G401.6 (cell line): ENCODE measurements around the gene HOXA3.

ENCODE experiments used
- FAIRE-seq: peaks from 2 replicates; lab custom pipeline; 2012; peaks lifted over from hg19 to GRCh38; lab: Jason Lieb, UNC

The HOXA3 gene

GRCh38 chr7:27151931-27152815, at the start of gene HOXA3:
TSS of gene HOXA3 (minus strand) at chr7:27152583. CDS start at chr7:27110640, 41,943 bp downstream.
- FAIRE-seq = peak; percentile 98

GRCh38 chr7:27201580-27202017, 49.2 kb upstream of the HOXA3 start:
- no peak for FAIRE-seq

- no peak for FAIRE-seq
These were observed 48.6 kb upstream of the HOXA3 start for GRCh38 chr7:27200761-27201579.

GRCh38 chr7:27199849-27200760, 47.7 kb upstream of the HOXA3 start, which contains the start of gene HOXA13:
TSS of gene HOXA13 (minus strand) at chr7:27200091. CDS start at chr7:27200077, 14 bp downstream.
- FAIRE-seq = no peak

- FAIRE-seq = no peak
These were observed 46.8 kb upstream of the HOXA3 start for GRCh38 chr7:27198871-27199801.

GRCh38 chr7:27198138-27198841, 45.9 kb upstream of the HOXA3 start:
- no peak for FAIRE-seq

GRCh38 chr7:27197137-27198042, 45.0 kb upstream of the HOXA3 start:
- FAIRE-seq = no peak

GRCh38 chr7:27196287-27196767, 43.9 kb upstream of the HOXA3 start:
- peak; percentile 97 for FAIRE-seq

GRCh38 chr7:27194686-27195379, 42.5 kb upstream of the HOXA3 start:
- FAIRE-seq = no peak

- no peak for FAIRE-seq
These were observed 41.6 kb upstream of the HOXA3 start for GRCh38 chr7:27194002-27194352.

- no peak for FAIRE-seq
These were observed 41.1 kb upstream of the HOXA3 start for GRCh38 chr7:27193335-27194001.

- FAIRE-seq = no peak
These were observed 40.4 kb upstream of the HOXA3 start for GRCh38 chr7:27192546-27193334.

GRCh38 chr7:27191833-27192545, 39.6 kb upstream of the HOXA3 start:
- FAIRE-seq = no peak

GRCh38 chr7:27191161-27191731, 38.9 kb upstream of the HOXA3 start:
- no peak for FAIRE-seq

GRCh38 chr7:27189997-27190748, 37.8 kb upstream of the HOXA3 start:
- FAIRE-seq = no peak
